HG02588 (cell line): ENCODE results near the gene CREB3L1.

Experiments
- ATAC-seq: cut with Tn5 transposase; IDR thresholded peaks from one replicate; pipeline ENCODE4 v1.9.1; 2021; ENCODE audit warnings: mild to moderate bottlenecking, moderate library complexity; ENCODE audit not compliant: unreplicated experiment

CREB3L1 gene

DNA sequence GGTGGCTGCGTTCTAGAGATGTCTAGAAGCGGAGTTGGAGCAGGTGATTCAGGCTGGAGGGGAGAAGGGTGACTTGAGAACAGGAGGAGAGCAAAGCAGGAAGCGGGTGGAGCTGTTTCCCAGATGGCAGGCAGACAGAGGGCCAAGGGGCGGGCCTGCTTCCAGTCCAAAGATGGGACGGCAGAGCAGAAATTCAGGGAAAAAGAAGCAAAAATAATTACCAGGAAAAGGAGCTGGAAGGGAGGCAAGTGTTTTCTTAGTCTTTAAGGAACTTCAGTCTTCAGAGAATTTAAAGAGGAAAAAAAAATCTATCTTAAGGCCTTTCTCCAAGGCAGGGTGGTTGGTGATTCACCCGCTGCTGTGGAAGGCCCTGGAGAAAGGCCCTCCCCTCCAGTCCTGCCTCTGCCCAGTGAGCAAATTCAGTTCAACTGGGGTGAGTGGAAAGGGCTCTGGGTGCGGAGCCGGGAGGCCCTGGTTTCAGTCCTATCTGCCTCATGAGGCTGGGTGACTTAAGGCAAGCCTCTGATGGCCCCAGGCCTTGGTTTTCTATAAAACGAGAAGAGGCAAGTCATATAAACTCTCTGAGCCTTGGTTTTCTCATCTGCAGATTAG lies 4.5 kb upstream of the CREB3L1 start:
- no peak for ATAC-seq

DNA sequence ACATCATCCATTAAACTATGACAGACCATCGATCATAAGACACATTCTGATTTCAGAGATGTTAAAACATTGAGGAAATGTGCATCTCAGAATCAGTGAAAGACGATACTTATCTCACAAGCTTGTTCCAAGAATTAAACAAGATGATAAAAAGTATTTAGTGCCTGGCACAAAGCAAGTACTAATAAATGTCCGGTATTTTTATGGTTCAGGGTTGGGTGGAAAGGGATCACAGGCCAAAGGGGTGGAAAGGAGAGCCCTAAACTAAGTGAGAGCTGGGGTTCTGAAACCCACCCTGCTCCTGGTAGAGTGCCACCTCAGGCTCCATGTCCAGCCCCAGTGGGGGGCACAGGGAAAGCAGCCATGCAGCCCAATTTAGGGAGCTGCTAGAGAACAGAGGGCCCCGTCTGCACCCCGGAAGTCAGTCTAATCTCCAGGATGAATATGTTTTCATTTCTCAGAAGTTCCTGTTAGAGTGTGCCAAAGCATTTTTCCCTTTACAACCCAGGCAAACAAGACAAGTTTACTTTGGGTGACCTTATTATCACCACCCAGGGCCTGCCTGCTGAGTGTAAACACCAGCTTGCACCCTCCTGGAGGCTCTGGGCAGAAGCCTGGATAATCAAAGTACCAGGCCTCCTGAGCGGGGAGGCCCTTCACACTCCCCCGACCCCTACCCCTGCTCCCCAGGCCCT lies 3.8 kb upstream of the CREB3L1 start:
- no peak for ATAC-seq

DNA sequence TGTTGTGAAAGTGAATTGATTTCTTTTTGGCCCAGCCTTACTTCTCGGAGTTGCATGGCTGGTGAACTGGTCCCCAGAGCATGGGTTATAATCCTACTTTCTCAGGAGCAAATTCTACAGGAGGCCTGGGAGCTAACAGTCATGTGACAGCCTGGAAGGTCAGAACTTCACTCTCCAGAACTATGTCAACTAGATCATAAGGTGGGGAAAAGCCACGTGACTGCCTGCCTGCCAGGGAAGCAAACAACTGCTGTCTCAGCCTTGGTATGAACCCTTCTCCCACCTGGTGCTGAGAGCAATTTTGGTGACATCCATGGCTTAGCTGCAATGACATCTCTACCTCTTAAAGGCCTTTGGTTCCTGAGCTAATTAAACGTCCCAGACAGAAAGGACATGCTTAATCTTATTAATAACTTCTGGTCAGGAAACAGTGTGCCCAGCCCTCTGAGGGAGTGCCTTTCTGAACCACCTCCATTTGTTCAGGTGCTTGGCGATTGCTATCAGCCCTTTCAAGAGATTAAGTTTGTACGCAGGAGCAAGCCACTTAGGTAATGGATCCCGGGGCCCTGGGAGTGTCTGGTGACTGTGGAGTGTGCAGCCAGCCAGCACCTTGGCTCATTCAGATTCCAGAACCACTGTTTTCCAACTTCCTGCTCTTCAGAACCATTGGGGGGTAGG lies 1.4 kb upstream of the CREB3L1 start:
- ATAC-seq, result no peak

DNA sequence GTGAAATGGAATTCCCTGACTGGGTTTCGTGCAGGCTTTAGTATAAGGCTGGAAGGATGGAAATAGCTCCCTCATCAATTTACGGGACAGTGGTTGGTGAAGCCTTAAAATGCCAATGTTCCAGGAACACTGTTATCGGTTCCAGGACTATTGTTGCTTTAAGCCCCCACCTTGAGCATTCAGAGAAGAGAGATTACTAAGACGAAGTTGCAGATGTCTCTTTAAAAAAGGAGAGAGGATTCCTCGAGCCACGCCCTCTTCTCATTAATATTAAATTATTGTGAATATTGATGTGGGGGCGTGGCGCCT lies 195 bp upstream of the CREB3L1 start:
- no peak for ATAC-seq

DNA sequence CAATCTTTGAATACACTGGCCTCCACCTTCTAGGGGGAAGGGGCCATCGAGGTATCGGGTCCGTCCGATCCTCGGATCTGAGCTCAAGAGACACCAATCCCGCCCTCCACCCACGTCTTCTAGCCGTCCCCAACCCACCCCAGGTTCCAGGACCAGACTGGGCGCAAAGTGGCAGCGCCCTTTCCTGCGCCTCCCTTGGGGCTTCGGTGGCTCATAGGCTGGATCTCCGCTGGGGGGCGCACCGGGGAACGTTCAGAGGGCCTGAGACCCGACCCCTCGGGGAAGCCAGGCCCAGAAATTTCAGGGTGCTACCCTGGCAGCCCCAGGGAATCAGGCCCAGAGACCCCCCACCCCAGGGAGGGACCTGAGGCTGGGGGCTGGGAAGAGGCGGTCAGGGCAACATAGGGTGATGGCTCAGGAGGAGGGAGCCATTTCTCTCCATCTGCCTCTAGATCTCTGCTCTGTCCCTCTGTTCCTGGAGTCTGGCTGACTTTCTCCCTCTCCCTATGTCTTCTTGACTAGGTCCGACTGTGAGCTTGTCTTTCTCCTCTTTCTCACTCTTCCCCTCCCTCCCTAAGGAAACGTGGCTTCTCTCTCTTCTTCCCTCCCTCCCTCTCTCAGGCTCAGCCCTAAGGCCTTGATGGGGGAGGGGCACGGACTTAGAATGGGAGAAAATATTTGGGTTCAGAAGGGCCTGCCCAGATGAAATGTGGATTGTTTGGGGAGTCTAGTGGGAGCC lies 1.1 kb downstream of the CREB3L1 start:
- ATAC-seq, result no peak

DNA sequence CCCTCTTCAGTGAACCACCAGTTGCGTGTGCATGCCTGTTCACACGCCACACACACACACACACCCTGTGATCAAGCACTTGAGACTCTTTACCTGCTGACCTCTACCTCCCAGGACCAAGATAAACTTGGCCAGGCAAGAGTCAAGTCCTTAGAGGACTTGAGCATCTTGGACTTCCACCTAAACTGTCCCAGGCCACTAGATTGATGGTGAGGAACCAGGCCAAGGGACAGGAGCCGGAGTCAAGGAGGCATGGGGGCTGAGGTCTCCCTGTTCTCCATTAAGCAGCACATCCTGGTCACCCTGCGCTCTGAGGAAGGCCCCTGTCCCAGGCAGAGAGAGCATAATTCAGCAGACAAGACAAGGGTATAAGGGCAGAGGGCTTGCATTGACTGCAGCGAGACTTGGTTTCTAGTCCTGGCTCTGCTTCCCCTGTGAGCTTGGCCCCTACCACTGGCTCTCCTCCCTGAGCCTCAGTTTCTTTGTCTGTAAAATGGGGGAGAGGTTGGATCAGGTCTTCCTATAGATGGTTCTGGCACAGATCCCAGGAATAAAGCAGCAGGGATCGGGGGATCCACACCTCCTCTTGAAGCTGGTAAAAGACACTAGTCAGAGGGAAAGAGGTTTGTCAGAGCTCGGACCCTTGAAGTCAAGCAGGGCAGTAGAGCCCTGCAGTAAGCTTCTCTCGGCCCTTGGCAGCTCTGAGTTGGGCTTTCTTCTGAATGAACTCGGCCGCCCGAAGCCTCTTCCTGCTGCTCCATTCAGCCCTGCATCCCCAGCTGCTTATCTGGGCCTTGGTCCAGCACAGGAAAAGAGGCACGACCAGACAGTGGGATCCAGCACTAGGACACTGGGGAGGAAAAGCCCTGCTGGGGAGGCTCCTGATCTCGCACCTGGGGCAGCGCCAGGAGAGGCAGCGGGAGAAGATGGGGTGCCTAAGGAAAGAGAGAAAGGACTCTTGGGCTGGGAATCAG lies 2.0 kb downstream of the CREB3L1 start:
- no peak for ATAC-seq

DNA sequence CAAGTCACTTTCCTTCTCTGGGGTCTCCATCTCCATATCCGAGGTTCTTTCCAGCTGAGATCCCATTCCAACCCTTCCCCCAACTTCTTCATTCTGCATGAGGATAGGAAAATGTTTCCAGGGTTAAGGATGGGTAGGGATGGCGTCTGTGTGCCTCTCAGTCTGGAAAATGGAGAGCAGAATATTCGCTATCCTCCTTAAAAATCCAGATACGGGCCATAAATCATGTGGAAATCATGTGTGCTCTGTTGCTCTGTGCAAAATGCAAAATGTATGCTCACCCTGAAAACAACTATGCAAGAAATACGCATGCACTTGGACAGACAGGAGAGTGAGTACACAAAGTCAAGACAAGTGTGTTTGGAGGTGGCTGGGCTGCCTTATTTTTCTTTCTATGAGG lies 3.2 kb downstream of the CREB3L1 start:
- ATAC-seq, result no peak

DNA sequence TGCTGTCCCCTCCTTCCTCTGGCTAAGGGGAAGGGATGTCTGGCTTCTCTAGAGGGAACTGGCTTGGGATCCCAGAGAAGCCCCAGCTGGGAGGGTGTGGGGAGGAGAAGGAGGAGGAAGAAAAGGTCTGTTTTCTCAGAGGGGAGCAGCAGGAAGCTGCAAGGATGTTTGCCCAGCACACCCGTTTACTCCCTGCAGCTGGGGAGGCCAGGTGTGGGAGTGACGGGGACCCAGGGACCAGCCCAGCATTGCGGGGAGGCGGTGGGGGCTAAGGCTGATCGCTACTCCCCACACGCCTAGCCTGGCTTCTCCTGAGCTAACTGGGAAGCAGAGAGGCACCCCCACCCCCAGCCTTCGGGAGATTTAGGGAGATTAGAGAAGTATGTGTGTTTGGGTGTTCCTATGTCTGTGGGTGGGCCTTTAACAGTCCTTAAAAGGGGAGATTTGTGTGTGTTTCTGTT lies 3.9 kb downstream of the CREB3L1 start:
- no peak for ATAC-seq

DNA sequence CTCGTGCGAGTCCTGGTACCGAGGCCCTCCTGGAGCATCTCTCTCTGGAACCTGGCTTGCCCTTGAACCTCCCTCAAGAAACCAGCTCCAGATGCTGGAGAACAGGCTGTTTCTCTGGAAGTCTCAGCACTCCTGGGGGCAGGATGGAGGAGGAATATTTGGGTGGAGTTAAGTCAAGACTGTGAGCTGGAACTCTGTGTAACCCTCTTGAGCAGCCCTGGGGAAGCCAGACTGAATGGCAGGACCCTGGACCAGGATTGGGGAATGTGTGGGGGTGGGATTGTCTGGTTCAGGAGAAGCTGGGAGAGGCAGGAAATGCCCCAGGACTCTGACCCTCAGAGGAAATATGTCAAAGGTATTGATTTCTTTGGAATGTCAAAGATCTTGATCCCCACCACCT lies 7.7 kb downstream of the CREB3L1 start:
- no peak for ATAC-seq

DNA sequence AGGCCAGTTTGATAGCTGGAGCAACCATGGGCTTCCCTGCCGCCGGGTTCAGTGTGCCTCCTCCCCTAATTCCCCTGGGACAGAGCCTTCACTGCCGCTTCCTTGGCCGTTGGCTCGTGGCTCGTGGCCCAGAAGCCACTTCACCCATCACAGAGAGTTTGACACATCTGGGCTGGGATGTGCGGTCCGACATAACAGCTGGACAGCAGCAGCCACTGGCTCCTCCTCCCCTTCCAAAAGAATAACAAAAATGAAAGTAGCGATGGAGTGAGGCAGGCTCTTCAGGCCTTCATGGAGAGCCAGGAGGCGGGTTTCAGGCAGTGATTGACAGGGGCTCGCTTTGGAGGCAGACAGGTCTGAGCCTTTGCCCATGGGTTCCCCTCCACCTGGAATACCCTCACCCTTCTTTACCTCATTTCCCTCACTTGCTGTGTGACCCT lies 8.2 kb downstream of the CREB3L1 start:
- ATAC-seq, result no peak

DNA sequence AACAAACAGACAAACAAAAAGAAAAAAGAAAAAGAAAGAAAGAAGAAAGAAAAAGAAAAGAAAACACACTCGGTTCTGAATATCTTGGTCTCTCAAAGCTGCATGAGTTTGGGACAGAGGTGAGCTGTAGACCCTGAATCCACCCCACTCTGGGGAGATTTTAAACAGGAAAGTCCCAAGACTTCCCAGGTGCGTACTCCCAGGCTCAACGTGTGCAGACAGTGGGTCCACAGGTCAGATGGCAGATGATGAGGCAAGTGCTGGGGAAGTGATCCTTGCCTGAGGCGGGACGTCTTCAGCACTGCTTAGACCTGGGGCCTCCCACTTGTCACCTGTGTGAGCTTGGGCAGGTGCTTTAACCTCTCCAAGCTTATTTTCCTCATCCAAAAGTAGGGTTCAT lies 9.3 kb downstream of the CREB3L1 start:
- no peak for ATAC-seq

DNA sequence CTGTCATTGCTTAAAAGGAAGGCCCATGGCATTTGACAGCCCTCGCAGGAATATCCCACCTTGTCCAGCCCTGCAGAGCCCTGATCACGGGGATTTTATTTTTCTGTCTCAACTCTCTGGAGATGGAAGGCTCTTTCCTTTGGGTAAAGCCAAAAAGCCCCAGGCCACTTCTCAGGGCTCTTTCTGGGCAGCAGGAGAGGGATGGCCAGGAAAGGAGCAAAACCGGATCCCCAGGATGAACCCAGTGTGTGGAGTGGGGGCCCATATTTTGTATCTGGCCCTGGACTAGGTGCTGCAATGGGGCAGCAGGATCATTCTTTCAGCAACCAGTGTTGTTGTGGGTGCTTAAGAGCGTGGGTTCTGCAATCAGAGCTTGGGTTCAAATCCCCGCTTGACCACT lies 11.0 kb downstream of the CREB3L1 start:
- no peak for ATAC-seq

DNA sequence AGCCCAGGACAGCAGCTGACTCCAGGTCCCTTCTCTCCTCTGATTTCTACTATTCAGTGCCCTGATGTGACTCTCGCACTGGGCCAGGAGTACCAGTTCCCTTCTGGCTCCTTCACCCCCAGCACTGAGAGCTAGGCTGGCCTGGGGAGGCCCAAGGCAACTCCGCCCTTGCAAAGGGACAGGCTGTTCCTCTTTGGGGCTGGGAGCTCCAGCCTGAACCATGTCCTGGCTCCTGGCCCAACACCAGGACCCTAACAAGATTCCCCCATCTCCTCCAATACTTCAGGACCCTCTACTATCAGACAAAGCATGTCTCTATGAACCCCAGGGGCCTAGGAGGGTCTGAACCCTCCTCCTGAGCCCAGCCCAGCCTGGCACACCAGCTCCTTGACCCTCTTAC lies 12.5 kb downstream of the CREB3L1 start:
- ATAC-seq, result no peak

DNA sequence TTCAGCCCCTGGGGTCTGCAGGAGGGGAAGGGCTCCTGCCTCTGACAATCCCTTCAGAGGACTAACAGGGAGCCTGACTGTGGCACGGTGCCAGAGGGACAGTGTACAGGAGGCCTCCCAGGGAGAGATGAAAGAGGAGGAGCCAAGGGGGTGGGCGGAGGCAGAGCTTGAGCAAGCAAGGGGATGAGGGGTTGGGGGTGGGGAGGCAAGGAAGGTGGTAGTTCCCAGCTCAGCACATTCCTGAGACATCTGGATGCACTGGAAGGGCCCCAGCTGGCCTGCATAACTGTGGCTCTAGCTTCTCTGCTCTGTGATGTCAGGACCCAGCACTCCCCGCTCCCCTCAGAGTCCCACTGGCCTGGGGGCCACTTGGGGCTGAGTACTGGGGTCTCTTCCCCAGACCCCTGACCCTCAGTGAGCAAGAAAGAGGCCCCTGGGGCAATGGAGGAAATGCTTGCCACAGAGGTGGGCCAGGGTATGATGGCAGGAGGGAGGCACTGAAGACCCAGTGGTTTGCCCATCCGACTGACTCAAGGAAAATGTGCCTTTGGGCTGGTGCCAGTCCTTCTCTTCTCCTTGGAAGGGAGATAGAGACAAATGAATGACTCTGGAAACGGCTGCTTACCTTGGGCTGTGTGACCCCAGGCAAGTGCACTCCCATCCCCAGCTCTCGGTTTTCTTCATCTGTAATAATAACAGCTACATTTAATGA lies 13.3 kb downstream of the CREB3L1 start:
- ATAC-seq, result no peak

DNA sequence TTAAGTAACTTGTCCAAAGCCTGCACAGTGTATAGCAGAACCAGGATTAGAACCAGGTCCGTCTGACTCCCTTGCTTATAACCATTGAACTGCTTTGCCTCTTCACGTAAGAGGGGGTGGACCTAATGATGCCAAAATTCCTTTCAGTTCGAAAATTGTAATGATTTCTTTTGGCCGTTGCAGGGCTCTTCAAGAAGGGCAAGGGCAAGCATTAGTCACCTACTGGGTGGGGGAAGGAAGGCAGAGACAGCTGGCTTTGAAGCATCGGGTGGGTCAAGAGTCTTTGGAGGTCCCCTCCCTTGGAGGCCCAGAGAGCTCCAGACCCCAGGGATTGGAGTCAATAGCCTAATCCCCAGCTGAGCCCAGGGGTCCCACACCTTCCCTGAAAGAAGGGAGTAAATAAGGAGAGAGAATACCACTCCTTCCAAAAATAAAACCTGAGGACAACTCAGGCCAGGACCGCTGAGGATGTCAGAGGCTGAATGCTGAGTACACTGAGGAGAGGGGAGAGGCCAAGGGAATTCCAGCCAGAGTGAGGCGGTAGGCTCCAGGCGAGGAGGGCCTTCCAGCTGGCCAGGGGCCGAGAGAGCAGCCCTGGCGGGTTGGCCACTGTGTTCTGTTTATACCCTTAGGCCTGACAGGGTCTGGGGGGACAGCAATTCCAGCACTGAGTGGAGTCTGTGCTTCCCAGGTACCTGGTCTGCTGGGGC lies 14.1 kb downstream of the CREB3L1 start:
- no peak for ATAC-seq

DNA sequence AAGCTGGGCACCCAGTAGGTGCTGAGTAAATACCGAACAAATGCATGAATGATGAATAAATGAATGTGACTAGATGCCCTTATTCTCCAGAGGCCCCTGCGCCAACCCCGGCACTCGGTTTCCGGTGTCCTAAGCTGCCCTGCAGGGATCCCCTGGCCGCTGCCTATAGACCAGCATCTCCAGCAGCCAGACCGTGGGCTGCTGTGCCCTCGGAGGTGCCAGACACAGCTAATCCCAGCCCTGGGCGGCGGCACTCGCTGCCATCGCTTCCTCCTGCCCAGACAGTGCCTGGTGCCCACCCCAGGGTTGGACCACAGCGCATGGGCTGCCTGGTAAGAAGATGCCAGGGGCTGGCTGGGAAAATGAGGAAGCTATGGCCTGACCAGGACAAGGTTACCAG lies 15.6 kb downstream of the CREB3L1 start:
- ATAC-seq, result no peak

DNA sequence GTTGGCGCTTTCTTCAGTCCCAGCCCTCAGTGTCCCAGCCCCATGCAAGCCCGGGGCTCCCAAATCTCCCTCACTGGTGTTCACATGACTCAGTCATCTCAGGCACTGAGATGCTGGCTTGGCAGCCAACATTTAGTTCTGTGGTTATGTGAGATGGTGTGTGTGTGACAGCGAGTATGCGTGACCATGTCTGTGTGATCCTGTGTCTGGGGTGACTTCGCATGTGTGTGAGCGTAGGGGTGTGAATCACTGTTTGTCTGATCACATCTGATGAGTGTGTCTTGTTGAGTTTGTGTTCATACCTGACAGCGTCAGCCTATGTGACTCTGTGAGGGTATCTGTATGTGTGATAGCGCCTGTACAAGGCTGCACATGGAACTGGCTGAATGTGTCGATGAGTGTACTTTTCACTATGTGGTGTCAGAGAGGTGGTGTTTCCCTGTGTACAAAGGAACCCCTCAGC lies 16.2 kb downstream of the CREB3L1 start:
- no peak for ATAC-seq

DNA sequence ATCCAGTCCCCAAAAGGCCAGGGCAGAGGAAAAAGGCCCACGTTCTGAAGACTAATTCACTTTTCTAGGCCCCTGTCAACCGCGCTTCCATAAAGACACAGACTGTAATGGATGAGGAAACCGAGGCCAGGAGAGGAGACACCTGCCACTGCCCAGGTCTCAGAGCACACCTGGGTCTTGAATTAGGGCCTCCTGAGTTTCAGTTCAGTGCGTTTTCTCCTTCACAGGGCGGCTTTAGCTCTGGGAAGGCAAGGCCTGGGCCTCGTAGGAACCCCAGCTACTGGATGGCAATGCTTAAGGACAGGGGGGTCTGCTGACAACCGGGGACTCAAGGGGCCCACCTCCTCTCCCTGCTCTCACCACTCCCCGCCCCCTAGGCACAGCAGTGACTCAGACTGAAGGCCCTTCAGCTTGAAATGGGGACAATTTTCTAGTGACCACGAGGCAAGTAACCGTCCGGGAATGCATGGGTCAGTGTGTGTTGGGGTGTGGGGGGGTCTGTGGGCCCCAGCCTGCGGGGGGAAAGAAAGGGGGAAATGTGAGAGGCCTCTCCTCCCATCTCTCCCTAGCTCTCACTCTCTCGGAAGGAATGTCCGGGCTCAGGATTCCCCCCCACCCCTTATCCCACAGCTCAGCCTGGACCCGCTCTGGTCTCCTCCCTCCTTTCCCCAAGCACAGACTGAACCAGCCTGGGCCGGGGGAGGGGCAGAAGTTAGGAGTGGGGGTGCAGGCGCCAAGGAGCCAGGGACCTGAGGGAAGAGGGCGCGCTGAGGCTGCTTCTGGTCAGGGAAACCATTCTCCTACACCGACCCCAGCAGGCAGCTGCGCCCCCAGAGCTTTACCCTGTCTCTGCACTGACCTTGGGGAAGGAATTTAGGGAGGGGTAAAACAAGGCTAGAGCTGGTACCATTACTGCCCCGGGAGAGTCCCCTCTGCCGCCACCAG lies 17.2 kb downstream of the CREB3L1 start:
- no peak for ATAC-seq
